HUDEP-2 (cell line): ENCODE measurements around the gene GPC3.
"Not testable (repeated sequence)": the region's sequence is repeated elsewhere in the genome, so short reads cannot be mapped to it uniquely, and the experiment has no call there.

Experiments
- DNase-seq, 76 experiments: peaks; one replicate each; lab custom pipeline; 2025; ENCODE audit not compliant: unreplicated experiment in 76 of 76; lab: John Stamatoyannopoulos, UW

Gene GPC3

DNA sequence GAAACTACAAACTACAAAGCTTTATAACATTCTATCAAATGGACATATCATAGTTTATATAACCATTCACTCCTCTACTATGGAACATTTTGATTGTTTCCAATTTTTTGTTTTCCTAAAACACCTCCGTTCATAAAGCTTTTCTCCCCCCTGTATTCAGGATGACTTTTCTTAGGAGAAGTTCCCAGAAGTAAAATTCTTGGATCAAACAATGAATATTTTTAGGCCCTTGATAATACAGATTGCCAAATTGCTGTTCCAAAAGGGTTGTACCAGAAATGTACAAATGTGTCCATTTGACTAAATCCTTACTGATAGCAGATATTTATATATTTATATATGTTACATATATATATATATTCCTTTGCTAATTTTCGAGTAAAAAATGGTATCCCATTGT lies 77.8 kb downstream of the GPC3 start:
- no peak for DNase-seq

DNA sequence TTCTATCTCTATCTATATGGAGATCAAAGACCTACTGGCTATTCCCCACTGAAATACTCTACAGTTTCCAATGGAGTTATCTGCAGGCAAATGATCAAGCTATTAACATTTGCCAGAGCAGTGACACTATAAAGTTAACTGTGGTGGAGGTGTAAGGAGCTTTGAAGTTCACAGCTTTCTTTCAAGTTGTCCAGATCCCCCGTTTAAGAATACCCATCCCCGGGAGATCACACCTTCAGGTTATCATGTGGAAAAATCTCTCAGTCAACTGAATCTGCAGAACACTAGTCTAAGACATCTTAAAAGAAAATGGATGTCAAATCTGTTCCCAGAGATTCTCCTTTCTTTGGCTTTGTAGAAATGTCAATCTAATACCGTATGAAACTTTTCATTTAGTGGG lies 80.1 kb downstream of the GPC3 start:
- no peak for DNase-seq

DNA sequence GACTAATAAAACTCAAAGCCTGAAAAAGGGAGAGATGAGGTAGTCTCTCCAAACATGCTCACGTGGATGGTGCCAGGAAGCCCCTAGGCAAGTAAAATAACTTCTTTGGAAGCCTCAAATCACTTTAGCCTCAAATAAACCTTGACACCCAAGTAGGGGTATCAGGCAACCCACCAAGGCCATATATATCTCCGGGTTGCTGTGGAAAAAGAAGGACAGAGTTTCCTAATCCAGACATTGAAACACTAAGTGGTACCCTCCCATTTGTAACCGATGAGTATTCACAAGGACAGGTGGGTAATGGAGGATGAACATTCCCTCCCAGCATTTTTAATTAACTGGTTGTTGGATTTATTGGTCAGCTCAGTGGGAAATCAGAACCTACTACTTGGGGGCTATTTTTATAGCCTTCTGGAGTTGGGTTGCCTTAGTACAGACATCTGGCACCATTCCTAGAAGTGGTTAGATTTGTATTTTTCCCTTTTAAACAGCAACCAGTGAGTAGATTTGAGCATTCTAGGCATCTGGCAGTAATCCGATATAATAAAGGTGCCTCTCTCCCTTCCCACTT lies 87.7 kb downstream of the GPC3 start:
- no peak for DNase-seq

DNA sequence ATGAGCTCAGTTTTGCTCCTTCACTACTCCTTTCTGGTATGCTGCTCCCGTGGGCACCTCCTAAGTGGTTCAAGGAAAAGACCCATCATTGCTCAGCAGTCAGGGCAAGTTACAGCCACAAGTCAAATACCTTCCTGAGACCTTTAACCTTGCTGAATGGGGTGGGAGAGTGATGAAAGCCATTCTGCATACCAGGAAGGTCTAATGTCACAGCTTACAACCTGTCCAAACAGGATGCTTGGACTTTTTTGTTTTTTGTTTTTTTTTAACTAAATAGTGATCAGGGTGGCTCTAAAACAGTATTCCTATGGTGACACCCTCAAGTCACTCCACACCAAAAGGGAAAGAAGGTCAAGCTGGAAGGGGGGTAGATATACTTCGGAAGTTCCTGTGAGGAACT lies 93.1 kb downstream of the GPC3 start:
- no peak for DNase-seq

DNA sequence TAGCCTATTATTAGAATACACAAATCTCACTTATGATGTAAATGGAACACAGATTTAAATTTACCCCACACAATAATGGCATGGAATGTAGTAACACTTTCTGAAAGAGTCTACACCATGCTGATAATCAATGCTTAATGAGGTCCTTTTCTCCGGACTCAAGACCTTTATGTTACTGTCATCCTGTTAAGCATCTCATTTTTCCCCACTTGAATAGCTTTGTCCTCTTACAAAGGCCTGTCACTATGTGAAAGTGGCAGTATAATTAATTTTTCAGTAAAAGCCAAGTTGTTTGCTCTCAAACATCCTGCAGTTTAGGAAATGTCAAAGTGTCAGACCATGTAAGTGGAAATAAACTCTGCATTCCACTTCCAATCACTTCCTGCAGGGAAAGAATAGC lies 96.4 kb downstream of the GPC3 start:
- DNase-seq, result no peak

DNA sequence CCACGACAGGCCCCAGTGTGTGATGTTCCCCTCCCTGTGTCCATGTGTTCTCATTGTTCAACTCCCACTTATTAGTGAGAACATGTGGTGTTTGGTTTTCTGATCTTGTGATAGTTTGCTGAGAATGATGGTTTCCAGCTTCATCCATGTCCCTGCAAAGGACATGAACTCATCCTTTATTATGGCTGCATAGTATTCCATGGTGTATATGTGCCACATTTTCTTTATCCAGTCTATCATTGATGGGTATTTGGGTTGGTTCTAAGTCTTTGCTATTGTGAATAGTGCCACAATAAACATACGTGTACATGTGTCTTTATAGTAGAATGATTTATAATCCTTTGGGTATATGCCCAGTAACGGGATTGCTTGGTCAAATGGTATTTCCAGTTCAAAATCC lies 97.3 kb downstream of the GPC3 start:
- not testable (repeated sequence) for DNase-seq

DNA sequence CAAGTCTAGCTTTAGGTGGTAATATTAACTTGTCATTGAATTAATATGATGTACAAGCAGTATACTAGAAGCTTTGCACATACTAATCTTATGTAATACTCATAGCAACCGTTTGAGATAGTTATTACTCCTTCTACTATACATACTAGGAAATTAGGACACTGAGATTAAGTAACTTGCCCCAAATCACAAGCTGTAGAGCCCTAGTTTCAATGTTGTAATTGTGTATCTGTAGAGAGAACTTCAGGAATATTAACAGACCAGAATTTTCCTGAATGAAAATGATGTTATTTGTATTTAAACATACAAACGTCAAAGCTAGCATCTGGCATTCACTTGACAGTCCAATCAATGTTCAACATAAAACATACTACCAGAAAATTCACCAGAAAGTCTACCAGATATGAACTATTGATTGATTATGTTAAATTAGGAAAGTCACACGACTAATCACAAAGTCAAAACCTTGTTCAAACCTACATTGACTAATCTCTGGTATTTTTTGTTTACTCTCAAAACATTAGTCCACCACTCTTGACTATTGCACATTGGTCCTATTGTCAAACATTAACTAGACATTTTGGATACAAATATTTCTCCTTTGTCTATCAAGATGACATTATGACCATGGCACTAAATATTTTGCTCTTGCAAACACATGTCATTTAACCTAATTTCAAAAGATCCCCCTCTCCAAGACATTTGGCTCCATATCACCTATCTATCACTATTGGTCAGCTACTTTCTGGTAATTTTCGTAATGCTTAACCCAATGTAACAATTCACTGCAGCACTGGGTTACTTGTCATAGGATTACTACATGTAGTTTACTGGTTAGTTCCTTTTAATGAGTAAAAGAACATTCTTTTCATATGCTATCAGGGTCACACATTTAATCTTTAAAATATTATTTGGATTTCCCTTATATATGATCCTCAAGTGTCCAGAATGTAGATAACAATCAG lies 100.7 kb downstream of the GPC3 start:
- no peak for DNase-seq

DNA sequence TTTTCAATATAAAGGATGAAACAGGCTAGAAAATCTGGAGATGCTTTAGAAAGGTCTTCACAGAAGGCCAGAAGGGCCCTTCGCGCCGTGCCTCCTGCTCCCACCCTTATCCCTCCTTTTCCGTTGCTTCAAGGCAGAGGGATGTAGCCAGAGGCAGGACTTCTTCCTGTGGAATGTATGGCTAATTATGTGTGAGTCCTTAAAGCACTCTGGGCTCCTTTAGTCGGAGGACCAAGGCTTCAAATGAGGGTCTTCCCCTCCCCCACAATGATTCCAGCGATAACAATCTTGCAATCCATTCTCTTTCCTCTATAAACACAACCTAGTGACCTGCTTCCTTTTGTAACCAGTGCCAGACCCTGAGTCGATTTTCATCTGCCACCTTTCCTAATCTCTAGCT lies 103.5 kb downstream of the GPC3 start:
- no peak for DNase-seq

DNA sequence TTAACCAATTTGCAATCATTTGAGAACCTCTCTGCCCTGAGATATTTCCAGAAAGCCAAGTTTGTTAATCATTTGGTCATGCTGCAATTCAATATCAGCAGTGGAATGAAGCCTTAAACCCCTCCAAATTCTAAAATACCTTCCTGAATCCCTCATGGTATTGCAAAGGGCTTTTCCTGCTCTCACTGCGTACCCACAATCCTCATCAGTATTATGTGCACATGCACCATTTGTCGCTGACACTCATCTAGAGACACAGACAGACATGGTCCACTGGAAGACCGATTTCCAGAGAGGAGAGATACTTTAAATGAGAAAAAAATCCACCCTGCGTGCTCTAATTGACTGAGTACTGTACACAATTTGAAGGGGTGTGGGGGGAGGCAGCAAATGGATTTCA lies 104.4 kb downstream of the GPC3 start:
- no peak for DNase-seq

DNA sequence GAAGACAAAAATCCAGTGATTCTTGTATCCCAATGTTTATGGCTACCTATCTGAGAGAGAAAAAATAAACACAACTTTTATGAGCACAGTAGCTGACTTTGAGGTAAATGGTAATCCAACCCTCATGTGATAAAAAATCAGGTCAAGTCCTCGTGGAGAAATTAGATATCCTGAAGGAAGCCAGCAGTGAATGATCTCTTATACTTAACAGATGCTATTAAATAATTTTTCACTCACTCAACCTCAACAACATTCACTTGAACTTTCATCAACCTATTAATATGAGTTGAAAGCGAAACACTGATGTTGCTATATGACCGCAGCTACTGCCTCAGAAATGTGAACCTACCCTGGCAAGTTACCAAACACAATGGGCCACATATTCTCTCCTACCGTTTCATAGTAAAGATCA lies 105.4 kb downstream of the GPC3 start:
- no peak for DNase-seq

DNA sequence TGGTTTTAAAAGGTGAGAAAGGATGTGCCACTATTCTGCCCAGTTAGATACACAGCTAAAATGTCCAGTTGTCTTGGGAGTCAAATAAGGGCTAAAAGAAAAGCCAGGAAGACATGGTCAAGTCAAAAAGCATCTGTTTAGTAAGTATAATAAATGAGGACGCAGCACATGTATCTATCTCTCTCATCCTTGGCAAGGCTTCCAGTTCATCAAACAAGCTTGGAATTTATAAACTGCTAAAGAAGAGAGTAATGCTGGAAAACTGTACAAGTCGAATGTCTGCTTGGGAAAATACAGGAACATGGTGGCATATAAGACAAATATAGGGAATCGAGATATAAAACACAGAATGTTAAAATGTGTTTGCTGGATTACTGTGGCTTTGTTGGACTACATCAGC lies 106.7 kb downstream of the GPC3 start:
- no peak for DNase-seq

DNA sequence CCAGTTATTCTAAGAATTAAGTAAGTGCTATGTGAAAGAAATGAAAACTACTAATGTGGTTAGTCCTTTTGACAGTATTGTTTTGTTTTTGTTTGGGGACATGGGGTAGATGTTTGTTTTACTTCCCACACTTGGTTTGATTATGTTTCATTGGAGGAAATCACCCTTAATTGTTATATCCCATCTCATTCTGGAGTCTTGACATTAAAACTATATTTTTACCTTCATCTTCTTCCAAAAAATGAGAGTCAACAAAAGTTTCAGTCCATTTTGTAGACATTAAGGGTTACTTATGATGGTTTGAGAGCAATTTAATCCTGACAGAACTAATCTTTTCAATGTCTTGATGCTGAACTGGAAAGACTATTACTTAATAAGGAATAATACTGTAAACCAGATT lies 108.7 kb downstream of the GPC3 start:
- no peak for DNase-seq

DNA sequence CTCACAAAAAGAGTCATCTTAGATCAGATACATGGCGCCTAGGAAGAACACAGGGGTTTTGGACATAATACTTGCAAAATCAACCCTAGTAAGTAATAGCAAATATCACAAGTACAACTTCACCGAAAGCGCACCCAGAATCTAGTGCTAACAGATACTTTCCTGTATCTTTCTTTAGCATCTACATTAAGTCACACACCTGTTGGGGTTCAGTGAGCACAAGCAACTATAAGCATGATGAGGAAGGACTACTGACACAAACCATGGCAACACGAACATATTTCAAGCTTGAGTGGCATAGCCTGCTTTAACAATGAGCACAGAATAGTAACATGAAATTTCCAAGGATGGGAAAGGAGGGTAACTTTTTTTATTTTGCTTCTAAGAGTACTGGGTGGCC lies 116.1 kb downstream of the GPC3 start:
- DNase-seq, result no peak

DNA sequence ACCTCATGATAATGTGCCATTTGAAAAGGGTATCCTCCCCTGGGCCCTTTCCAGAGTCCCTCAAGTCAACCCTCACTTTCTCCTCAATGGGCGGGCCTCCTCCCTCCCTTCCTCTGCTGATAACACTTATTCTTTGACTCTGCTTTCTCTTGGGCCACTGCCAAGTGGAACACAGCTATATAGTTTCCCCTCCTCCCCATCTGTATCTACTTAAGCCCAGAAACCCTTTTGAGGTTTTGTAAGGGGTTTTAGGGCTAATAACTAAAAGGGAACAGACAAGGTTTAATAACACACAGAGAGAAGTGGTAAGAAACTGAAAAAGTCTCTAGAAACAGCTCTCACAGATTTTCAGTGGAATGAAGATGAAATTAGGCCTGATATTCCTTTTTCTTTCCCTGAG lies 116.7 kb downstream of the GPC3 start:
- DNase-seq, result peak in 1 of 76 experiments; percentile 3

DNA sequence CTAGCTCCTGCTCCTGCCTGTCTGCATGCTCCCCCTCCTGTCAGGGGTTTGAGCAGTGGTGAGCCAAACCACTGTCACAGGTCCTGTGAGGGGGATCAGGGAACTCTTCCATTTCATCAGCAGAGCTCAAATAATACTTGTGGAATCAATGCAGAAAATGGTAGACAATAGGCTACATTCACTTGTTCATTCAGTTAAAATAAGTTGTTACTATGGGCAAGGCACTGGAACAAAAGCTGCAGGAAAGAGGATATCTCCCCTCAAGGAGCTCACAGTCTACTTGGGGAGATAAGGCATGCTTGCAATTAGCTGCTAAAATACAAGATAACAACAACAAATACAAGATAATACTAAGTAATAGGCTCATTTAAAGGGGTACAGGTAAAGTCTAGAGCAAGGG lies 117.1 kb downstream of the GPC3 start:
- DNase-seq, result no peak

DNA sequence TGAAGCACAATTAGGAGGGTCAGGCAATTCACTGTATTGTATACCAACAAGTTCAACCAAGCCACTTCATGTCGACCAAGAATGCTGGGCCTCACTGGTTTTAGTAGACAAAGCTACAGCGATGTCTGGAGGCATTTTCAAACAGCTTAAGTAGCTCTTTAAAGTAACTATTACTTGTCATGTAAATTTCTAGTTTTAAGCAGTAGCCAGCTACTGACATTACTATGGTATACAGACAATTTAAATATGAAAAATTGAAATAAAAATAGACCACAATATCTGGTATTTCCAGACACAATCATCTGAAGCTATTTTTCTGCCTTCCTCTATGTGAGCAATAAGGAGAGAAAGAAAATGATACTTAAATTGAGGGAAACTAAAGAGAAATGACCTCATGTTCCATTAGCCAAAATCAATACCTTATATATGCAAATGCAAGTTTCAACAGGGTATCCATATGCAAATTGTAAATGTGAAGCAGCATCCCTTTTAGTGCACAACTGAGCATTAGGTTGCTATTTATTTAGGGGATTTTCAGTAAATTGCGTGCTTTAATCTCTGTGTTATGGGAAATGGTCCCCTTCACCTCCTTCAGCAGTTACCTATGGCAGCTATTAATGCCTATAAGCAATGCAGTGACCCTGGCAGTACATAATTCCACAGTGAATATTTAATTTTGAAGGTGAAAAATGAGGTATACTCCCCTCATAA lies 119.5 kb downstream of the GPC3 start:
- no peak for DNase-seq

DNA sequence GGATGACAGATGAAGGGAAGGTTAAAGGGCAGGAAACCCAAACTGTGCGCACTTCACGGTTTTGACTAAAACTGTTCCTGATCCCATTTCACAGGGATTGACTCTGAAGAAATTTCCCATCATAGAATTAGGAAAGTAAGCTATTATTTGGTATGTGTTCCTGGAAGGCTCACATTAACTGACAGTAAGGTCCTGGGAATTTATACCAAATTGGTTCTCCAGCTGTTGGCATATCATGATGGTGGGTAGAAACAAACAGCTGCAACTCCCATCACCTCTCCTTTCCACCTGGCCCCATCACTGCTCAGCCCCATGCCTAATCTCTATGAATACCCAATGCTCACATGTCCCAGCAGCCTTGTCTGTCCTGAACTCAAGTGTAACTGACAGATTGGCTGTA lies 121.2 kb downstream of the GPC3 start:
- no peak for DNase-seq

DNA sequence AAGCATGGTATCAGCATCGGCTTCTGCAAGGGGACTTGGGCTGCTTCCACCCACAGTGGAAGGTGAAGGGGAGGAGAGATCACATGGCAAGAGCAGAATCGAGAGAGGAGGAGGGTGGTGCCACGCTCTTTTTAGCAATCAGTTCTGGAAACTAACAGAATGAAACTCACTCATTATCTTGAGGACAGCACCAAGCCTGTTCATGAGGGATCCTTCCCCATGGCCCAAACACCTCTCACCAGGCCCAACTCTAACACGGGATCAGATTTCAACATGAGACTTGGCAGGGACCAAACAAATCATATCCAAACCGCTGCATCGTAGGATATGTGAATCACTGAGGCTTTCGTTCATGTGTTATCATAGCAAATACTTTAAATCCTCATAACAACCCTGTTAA lies 125.5 kb downstream of the GPC3 start:
- peak in 1 of 76 experiments; percentile 1 for DNase-seq

DNA sequence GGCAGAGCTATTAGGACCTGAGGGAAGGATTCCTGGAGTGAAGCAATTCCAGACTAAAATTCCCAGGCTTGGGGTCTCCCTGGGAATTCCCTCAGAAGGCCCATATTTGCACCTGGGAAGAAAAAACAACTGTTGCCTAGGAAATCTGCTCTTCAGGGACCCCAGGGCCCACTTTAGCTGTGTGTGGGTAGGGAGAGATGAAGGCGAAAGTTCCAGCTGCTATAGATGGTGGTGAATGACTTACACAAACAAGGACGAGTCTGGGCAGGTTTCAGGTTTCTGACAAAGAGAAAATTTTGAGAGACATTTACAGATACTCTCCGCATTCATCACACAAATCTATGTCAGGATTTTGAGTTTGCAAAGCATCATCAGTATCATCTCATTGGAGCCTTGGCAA lies 126.1 kb downstream of the GPC3 start:
- no peak for DNase-seq

DNA sequence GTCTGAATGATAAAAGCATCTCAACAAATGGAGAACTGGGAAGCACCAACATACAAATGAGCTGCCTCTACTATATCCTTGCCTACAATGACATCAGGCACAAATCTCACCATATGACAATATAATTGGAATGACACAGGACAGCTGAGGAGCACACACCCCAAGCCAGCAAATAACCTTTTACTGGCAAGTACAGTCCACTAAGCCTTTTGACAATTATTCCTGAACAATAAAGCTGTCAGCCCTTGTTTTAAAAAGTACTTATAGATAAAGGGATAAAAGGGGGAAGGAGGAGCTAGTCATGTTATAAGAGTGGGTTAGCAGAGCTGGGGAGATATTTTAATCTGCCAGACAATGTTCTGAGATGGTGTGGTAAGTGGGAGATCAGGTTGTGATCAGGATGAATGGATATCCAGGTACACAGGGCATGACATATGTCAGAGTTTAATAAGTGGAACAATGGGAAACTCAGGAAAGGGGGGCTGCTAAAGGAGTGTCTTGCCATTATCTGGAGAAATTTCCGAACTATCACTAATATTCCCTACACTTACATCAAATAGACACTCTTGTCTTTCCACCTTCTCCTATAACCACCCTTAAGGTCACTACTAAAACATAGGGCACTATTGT lies 127.6 kb downstream of the GPC3 start:
- DNase-seq, result no peak

DNA sequence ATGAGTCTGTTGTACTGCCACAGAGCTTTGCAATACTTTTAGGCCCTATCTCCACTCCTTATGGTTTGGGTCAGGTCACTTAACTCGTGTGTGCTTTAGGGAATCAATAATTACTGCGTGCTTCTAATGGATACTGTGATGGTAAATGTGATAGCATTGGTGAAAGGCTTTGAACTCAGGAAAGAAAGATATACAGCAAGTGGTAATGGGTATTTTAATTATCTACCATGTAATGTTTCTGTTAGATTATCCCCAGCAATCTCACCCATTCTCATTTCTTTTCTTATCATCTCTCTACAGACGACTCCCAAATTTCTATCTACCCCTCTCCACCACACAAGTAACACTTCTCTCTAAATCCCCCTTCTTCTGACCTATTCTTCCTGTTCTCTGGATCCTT lies 128.6 kb downstream of the GPC3 start:
- DNase-seq, result no peak
